ENCODE data around the gene ADCK2. TPM values are rescaled to one million over a fixed set of nuclear protein-coding genes. Genes with fewer than 3 reads are reported as not detected.

The ADCK2 gene
- total and polyA plus RNA-seq, 10 of the 15 experiments (the other 5 are each of a cell fraction or from before 2014, with no cell fraction given) = 0.52 to 19.4 (median 13.1) TPM

DNA sequence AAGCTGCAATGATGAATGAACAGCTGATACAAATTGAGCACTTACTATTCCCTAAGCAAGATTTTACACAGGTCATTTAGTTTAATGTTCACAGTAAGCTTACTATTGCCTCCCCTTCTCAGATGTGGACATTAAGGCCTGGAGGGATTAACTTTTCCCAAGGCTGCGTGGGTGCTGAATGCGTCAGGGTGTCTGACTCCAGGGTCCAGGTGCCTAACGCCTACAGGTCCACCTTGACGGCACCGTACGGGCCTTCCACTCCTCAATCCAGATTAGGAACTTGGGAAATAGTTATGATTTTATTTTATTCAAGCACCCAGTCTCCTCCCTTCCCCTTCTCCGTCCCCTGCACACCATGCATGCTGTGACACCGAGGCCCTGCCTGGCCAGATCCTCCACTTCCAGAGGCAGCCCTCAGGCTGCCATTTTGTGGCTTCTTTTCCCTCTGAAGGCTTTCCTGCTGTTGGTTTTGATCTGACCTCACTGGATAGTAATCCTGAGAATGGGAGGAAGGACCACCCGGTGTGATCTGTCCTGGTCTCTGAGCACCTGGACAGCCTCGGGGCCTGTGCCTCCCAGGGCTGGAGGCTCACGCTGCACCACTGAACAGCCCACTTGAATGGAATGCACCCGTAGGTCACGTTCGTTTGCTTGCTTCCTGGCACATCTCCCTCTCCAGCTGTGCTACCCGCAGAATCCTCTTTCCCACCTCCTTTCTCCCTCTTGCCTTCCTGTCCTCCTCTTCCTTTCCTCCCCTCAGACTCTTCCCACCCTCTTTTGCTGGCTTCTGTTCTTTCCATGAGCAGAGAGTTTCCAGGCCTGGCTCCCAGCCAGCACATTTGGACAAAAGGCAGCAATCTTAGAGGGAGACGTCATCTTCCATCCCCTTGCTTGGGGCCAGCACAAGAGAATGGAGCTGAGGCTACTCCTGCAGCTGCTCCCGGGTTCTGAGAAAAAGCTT is 46.6 kb upstream of the ADCK2 start:
- 29% methylated on average over 17 of the region's 17 CpGs for WGBS (ENCODE audit: insufficient coverage, insufficient replicate concordance, low lambda C conversion rate, missing lambda C conversion rate)
- RAD21 ChIA-PET (ENCODE audit: unreplicated experiment) = interaction anchor here (0.5 kb wide), 1 partner anchor 111 kb away, joined by 4 read pairs; no protein-coding TSS in a partner anchor
- H2AFZ ChIP-seq (ENCODE audit: control insufficient read depth, low read depth, low read length) = no peak overlapping the region
- no peak for ATAC-seq
- no peaks in the 10 kb centered on the region for H4K20me1 ChIP-seq (ENCODE audit: control insufficient read depth, insufficient read depth)
- TF ChIP-seq, protein P1, sequence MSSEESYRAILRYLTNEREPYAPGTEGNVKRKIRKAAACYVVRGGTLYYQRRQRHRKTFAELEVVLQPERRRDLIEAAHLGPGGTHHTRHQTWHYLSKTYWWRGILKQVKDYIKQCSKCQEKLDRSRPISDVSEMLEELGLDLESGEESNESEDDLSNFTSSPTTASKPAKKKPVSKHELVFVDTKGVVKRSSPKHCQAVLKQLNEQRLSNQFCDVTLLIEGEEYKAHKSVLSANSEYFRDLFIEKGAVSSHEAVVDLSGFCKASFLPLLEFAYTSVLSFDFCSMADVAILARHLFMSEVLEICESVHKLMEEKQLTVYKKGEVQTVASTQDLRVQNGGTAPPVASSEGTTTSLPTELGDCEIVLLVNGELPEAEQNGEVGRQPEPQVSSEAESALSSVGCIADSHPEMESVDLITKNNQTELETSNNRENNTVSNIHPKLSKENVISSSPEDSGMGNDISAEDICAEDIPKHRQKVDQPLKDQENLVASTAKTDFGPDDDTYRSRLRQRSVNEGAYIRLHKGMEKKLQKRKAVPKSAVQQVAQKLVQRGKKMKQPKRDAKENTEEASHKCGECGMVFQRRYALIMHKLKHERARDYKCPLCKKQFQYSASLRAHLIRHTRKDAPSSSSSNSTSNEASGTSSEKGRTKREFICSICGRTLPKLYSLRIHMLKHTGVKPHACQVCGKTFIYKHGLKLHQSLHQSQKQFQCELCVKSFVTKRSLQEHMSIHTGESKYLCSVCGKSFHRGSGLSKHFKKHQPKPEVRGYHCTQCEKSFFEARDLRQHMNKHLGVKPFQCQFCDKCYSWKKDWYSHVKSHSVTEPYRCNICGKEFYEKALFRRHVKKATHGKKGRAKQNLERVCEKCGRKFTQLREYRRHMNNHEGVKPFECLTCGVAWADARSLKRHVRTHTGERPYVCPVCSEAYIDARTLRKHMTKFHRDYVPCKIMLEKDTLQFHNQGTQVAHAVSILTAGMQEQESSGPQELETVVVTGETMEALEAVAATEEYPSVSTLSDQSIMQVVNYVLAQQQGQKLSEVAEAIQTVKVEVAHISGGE (CRISPR knock-in tag; IDR thresholded peaks at IDR 0.05) = no peak
- no peak for TF ChIP-seq NFYB (IDR thresholded peaks at IDR 0.05; ENCODE audit: insufficient read depth, low read depth, low read length)
- H3K36me3 ChIP-seq (ENCODE audit: control insufficient read depth in 2 of 2, insufficient read depth in 2 of 2, low read length in 1 of 2) = no peaks in the 10 kb centered on the region
- no peak for FAIRE-seq
- intact Hi-C loops (cut with micrococcal nuclease; ENCODE audit: unreplicated experiment) (no loop called here), in situ Hi-C loops (cut with MboI) (no loop called here)
- no peak overlapping the region for H3K4me2 ChIP-seq (ENCODE audit: control insufficient read depth, insufficient read depth)
- POLR2A ChIA-PET = no interaction called here
- H3K27me3 ChIP-seq (replicated peaks in 1 of 2; ENCODE audit: control insufficient read depth in 2 of 2, insufficient read depth in 2 of 2, low read length in 1 of 2) = peaks cover 1 to 3% of the 10 kb centered on the region in 2 experiments; a peak in 2 of 4 replicates
- no peak for DNase-seq (ENCODE audit: low read depth, low spot score)
- H3K27ac ChIP-seq (ENCODE audit: control insufficient read depth, insufficient read depth) = no peak overlapping the region
- CTCF ChIA-PET = no interaction called here
- no peak overlapping the region for H3K4me3 ChIP-seq
- no TSS peak for BruUV-seq (replicated peaks)
- SMC1A ChIA-PET (ENCODE audit: uncharacterized antibody, unreplicated experiment) = no interaction called here
- no peaks in the 10 kb centered on the region for H3K9me3 ChIP-seq (replicated peaks; ENCODE audit: control insufficient read depth, insufficient read depth, low read length)
- H3K9ac ChIP-seq (ENCODE audit: control insufficient read depth, insufficient read depth, low read length) = no peak overlapping the region
- H3K79me2 ChIP-seq (ENCODE audit: control insufficient read depth, insufficient read depth, low read length) = no peaks in the 10 kb centered on the region
- no peaks in the 10 kb centered on the region for H3K4me1 ChIP-seq (ENCODE audit: control insufficient read depth, insufficient read depth, low read length)

Measured in GM12878 (cell line).